GM12878 (cell line): ENCODE results near the gene SENP7. TPM values are rescaled to one million over a fixed set of nuclear protein-coding genes. Genes with fewer than 3 reads are reported as not detected.

Experiments
- ATAC-seq: fragments of 200-7000 bp; cut with Tn5 transposase; 3 replicates; pipeline ENCODE4 v1.9.1; 2020; ENCODE audit warnings: mild to moderate bottlenecking, moderate library complexity
- BruUV-seq: library from RNA; stranded (reverse); fragments of 400-500 nt; replicated peaks from 2 replicates; lab custom pipeline; 2021; lab: Mats Ljungman, UMichigan
- CTCF ChIA-PET: fragments of 300-600 bp; sonication (Branson Sonifier 250); formaldehyde crosslinking; extraction: SDS; loops from one replicate; lab custom pipeline; 2021; ENCODE audit warnings: inconsistent platforms; lab: Yijun Ruan, JAX
- POLR2A ChIA-PET: fragments of 350-600 bp; formaldehyde crosslinking; extraction: SDS; loops from one replicate; lab custom pipeline; 2021; ENCODE audit warnings: inconsistent platforms; lab: Charles Lee
- RAD21 ChIA-PET: fragments of 300-600 bp; sonication (Branson Sonifier 250); formaldehyde crosslinking; loops from one replicate; lab custom pipeline; 2023; ENCODE audit warnings: antibody characterized with exemption; ENCODE audit not compliant: unreplicated experiment; lab: Charles Lee
- SMC1A ChIA-PET: fragments of 300-600 bp; sonication (Branson Sonifier 250); formaldehyde crosslinking; loops from one replicate; lab custom pipeline; 2023; ENCODE audit not compliant: unreplicated experiment, uncharacterized antibody; lab: Charles Lee
- DNase-seq: peaks from one replicate; pipeline ENCODE4 v3.0.0-alpha.2; 2011; ENCODE audit warnings: low read depth, low spot score
- FAIRE-seq: peaks from 3 replicates; lab custom pipeline; 2011; peaks lifted over from hg19 to GRCh38; lab: Jason Lieb, UNC
- H2AFZ ChIP-seq: 2 replicates; pipeline ENCODE4 v1.6.0; 2011; ENCODE audit warnings: low read depth, low read length, control low read depth; ENCODE audit not compliant: control insufficient read depth
- H3K27ac ChIP-seq: 2 replicates; pipeline ENCODE4 v1.5.1; 2011; ENCODE audit warnings: control low read depth; ENCODE audit not compliant: control insufficient read depth, insufficient read depth
- H3K27me3 ChIP-seq, 2 experiments: replicated peaks in 1 of 2; 2 replicates each; pipeline versions ENCODE4 v1.6.0 to v1.6.1; 2011; ENCODE audit warnings: low read length in 1 of 2; ENCODE audit not compliant: control insufficient read depth in 2 of 2, insufficient read depth in 2 of 2
- H3K36me3 ChIP-seq, 2 experiments: 2 replicates each; pipeline ENCODE4 v1.5.1; 2011; ENCODE audit warnings: low read length in 1 of 2; ENCODE audit not compliant: control insufficient read depth in 2 of 2, insufficient read depth in 2 of 2
- H3K4me1 ChIP-seq: 2 replicates; pipeline ENCODE4 v1.6.1; 2011; ENCODE audit warnings: mild to moderate bottlenecking, low read length, moderate library complexity, mixed read lengths; ENCODE audit not compliant: control insufficient read depth, insufficient read depth
- H3K4me2 ChIP-seq: 2 replicates; pipeline ENCODE4 v1.6.0; 2011; ENCODE audit warnings: control low read depth; ENCODE audit not compliant: control insufficient read depth, insufficient read depth
- H3K4me3 ChIP-seq: fragments of 200-600 bp; sonication (generic); 2 replicates; pipeline ENCODE4 v1.5.1; 2016
- H3K79me2 ChIP-seq: 2 replicates; pipeline ENCODE4 v1.6.0; 2011; ENCODE audit warnings: low read length; ENCODE audit not compliant: control insufficient read depth, insufficient read depth
- H3K9ac ChIP-seq: 2 replicates; pipeline ENCODE4 v1.8.0; 2011; ENCODE audit warnings: low read length, control low read depth, mixed read lengths; ENCODE audit not compliant: control insufficient read depth, insufficient read depth
- H3K9me3 ChIP-seq: replicated peaks from 3 replicates; pipeline ENCODE4 v1.5.1; 2011; ENCODE audit warnings: mild to moderate bottlenecking, low read length; ENCODE audit not compliant: control insufficient read depth, insufficient read depth
- H4K20me1 ChIP-seq: 2 replicates; pipeline ENCODE4 v1.6.0; 2011; ENCODE audit not compliant: control insufficient read depth, insufficient read depth
- ATF3 ChIP-seq: IDR thresholded peaks from 2 replicates; pipeline ENCODE4 v1.6.1; 2011; ENCODE audit warnings: low read depth, mild to moderate bottlenecking, low read length, moderate library complexity, borderline replicate concordance; ENCODE audit errors: extremely low read depth
- HDAC6 ChIP-seq: fragments of 200-600 bp; sonication (generic); IDR thresholded peaks from one replicate; pipeline ENCODE4 v1.8.0; 2017; ENCODE audit warnings: antibody characterized with exemption; ENCODE audit not compliant: unreplicated experiment
- HDGF ChIP-seq: fragments of 450-650 bp; IDR thresholded peaks from 2 replicates; pipeline ENCODE4 v1.6.1; 2016; ENCODE audit warnings: antibody characterized with exemption
- MTA3 ChIP-seq: IDR thresholded peaks from 2 replicates; pipeline ENCODE4 v1.6.1; 2012; ENCODE audit warnings: low read length, inconsistent platforms, borderline replicate concordance
- PAX5 ChIP-seq: IDR thresholded peaks from 2 replicates; pipeline ENCODE4 v1.6.1; 2011; ENCODE audit warnings: low read depth, low read length, borderline replicate concordance
- PAX8 ChIP-seq: fragments of 450-650 bp; IDR thresholded peaks from 2 replicates; pipeline ENCODE4 v1.6.1; 2017; ENCODE audit warnings: mild to moderate bottlenecking, moderate library complexity
- POLR2AphosphoS5 ChIP-seq: IDR thresholded peaks from 2 replicates; pipeline ENCODE4 v1.6.1; 2011; ENCODE audit warnings: mild to moderate bottlenecking, low read length, inconsistent platforms
- SMAD1 ChIP-seq: fragments of 450-650 bp; IDR thresholded peaks from 2 replicates; pipeline ENCODE4 v1.6.1; 2018; ENCODE audit warnings: mild to moderate bottlenecking, low read depth; ENCODE audit not compliant: partially characterized antibody
- SUZ12 ChIP-seq: fragments of 200-600 bp; sonication (generic); IDR thresholded peaks from one replicate; pipeline ENCODE4 v1.6.1; 2018; ENCODE audit warnings: antibody characterized with exemption, mild to moderate bottlenecking; ENCODE audit not compliant: unreplicated experiment
- TCF3 ChIP-seq: IDR thresholded peaks from 2 replicates; pipeline ENCODE4 v1.6.1; 2012; ENCODE audit warnings: low read depth, mild to moderate bottlenecking, low read length, borderline replicate concordance; ENCODE audit not compliant: insufficient read depth
- ZSCAN29 ChIP-seq: fragments of 450-650 bp; IDR thresholded peaks from 2 replicates; pipeline ENCODE4 v1.6.1; 2017; ENCODE audit warnings: mild to moderate bottlenecking, moderate library complexity
- WGBS: methylation state at CpG from one replicate; pipeline ENCODE4 v1.1.6; 2016; ENCODE audit warnings: low lambda C conversion rate; ENCODE audit not compliant: insufficient replicate concordance, insufficient coverage; ENCODE audit errors: missing lambda C conversion rate; 5-methylcytosine and 5-hydroxymethylcytosine counted together
- in situ Hi-C: fragments of 300-500 bp; cut with MboI; formaldehyde crosslinking; loops from 9 replicates; pipeline ENCODE4 v1.14.3; 2018; ENCODE audit warnings: mixed read lengths
- intact Hi-C: fragments of 100-400 bp; cut with micrococcal nuclease; formaldehyde crosslinking; loops from one replicate; pipeline ENCODE4 v1.14.2; 2022; ENCODE audit not compliant: unreplicated experiment
- polyA plus RNA-seq, 11 experiments: library from polyadenylated mRNA; depleted of rRNA in 4 of 11; unstranded in 6 of 11; stranded (reverse) in 5 of 11; fragments of >200 nt; fragmentation: Nextera tagmentation in 4 of 11; fragmentation: Illumina TruSeq in 1 of 11; extraction: Ambion mirVana in 4 of 11; extraction: Trizol in 1 of 11; gene quantifications; 1 replicate in 1 of 11; 2 replicates in 10 of 11; pipeline versions ENCODE4 v1.2.1 to v1.2.3, GENCODE V29; 2011 to 2016; ENCODE audit warnings: inconsistent platforms in 2 of 11, missing spikeins in 2 of 11, low read depth in 1 of 11
- total RNA-seq, 4 experiments: library from RNA; depleted of rRNA in 3 of 4; stranded (reverse); fragments of >200 nt in 3 of 4; fragmentation: Illumina TruSeq in 1 of 4; extraction: Trizol in 1 of 4; gene quantifications; 2 replicates each; pipeline versions ENCODE4 v1.2.1 to v1.2.3, GENCODE V29; 2013 to 2021

The SENP7 gene
- total and polyA plus RNA-seq, 10 of the 15 experiments (the other 5 are each of a cell fraction or from before 2014, with no cell fraction given), result 2.6 to 14.7 (median 8.3) TPM

GRCh38 chr3:101418851-101419250, 94.2 kb downstream of the SENP7 start:
- DNase-seq (no peak), FAIRE-seq (no peak), ATAC-seq (no peak)
- no peaks in the 10 kb centered on the region for H4K20me1 ChIP-seq
- no peak overlapping the region for H2AFZ ChIP-seq
- H3K27ac ChIP-seq, result no peak overlapping the region
- RAD21 ChIA-PET, result interaction anchor here (0.7 kb wide), 1 partner anchor 31 kb away, joined by 3 read pairs; no protein-coding TSS in a partner anchor
- in situ Hi-C loops, result no loop called here
- no peaks in the 10 kb centered on the region for H3K79me2 ChIP-seq
- H3K9ac ChIP-seq, result no peak overlapping the region
- SMC1A ChIA-PET, result interaction anchor here (1.0 kb wide), 2 partner anchors 12 to 30 kb away, joined by 3 to 4 read pairs; no protein-coding TSS in a partner anchor
- H3K4me3 ChIP-seq, result no peak overlapping the region
- no peaks in the 10 kb centered on the region for H3K27me3 ChIP-seq
- intact Hi-C loops, result no loop called here
- H3K4me2 ChIP-seq, result no peak overlapping the region
- POLR2A ChIA-PET, result no interaction called here
- peaks cover 1% of the 10 kb centered on the region; the same call in 1 of the 3 replicates for H3K9me3 ChIP-seq
- no peaks in the 10 kb centered on the region for H3K4me1 ChIP-seq
- WGBS, result 100% methylated on average over 1 of the region's 1 CpG
- no peaks in the 10 kb centered on the region for H3K36me3 ChIP-seq
- TF ChIP-seq POLR2AphosphoS5 (no peak), TCF3 (no peak), PAX5 (no peak), ATF3 (no peak), HDAC6 (no peak), HDGF (no peak), MTA3 (no peak), ZSCAN29 (no peak)
- no TSS peak for BruUV-seq
- CTCF ChIA-PET, result no interaction called here

GRCh38 chr3:101414121-101414520, 98.9 kb downstream of the SENP7 start:
- Histone ChIP-seq H2AFZ (no peak overlapping the region), H3K27me3 (no peaks in the 10 kb centered on the region), H3K4me2 (no peak overlapping the region), H4K20me1 (no peaks in the 10 kb centered on the region), H3K4me3 (no peak overlapping the region), H3K9ac (no peak overlapping the region), H3K36me3 (no peaks in the 10 kb centered on the region), H3K4me1 (no peaks in the 10 kb centered on the region), H3K9me3 (no peaks in the 10 kb centered on the region), H3K79me2 (no peaks in the 10 kb centered on the region), H3K27ac (no peak overlapping the region)
- FAIRE-seq (no peak), ATAC-seq (no peak), DNase-seq (no peak)
- in situ Hi-C loops, result no loop called here
- ChIA-PET POLR2A (no interaction called here), CTCF (interaction anchor here (0.7 kb wide), 1 partner anchor 172 kb away, joined by 4 read pairs; no protein-coding TSS in a partner anchor), SMC1A (interaction anchor here (0.7 to 1.0 kb wide), 2 partner anchors 12 to 13 kb away, joined by 3 to 4 read pairs; no protein-coding TSS in a partner anchor), RAD21 (no interaction called here)
- TF ChIP-seq SMAD1, result no peak
- TF ChIP-seq PAX8, result no peak
- TF ChIP-seq SUZ12, result no peak
- no TSS peak for BruUV-seq
- intact Hi-C loops, result no loop called here
- WGBS, result 81% methylated on average over 6 of the region's 6 CpGs
